Stimulated activated CD4-positive, alpha-beta T cell treated with anti-CD3 and anti-CD28 coated beads, Interleukin-4, amount 100 ng/mL, for 48 hours (primary cell): ENCODE measurements around the gene RNF40.

ENCODE experiments used
- DNase-seq, 2 donors: peaks; one replicate each; pipeline ENCODE4 v3.0.0-alpha.2; 2020; ENCODE audit warnings: low read depth in 2 of 2

RNF40 gene

GRCh38 chr16:30762991-30763725 is 1.0 kb downstream of the RNF40 start:
- DNase-seq: no peak

GRCh38 chr16:30764086-30764485 is 2.0 kb downstream of the RNF40 start:
- no peak for DNase-seq

DNA sequence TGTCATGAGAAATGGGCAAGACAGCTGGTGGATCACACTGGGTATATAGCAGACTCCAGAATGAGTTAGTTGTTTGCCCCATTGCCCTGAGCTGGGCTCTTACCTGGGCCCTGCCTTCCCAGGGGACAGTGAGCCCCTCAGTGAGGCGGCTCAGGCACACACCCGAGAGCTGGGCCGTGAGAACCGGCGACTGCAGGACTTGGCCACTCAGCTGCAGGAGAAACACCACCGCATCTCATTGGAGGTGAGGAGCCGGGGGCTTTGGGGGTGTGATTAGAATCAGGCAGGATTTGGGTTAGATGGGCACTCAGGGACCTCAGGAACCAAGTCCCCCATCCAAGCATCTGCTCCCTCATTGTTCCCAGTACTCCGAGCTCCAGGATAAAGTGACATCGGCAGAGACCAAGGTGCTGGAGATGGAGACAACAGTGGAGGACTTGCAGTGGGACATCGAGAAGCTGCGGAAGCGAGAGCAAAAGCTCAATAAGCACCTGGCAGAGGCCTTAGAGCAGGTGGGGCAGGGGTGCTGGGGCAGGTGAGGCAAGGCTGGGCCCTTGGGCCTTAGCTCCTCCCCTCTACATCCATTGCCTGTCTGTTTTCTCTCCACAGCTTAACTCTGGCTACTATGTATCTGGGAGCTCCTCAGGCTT is 2.8 kb downstream of the RNF40 start:
- DNase-seq: no peak

- DNase-seq: no peak
These were observed 4.2 kb downstream of the RNF40 start for GRCh38 chr16:30766206-30766932.

GRCh38 chr16:30766933-30767284 is 4.8 kb downstream of the RNF40 start:
- no peak for DNase-seq

DNA sequence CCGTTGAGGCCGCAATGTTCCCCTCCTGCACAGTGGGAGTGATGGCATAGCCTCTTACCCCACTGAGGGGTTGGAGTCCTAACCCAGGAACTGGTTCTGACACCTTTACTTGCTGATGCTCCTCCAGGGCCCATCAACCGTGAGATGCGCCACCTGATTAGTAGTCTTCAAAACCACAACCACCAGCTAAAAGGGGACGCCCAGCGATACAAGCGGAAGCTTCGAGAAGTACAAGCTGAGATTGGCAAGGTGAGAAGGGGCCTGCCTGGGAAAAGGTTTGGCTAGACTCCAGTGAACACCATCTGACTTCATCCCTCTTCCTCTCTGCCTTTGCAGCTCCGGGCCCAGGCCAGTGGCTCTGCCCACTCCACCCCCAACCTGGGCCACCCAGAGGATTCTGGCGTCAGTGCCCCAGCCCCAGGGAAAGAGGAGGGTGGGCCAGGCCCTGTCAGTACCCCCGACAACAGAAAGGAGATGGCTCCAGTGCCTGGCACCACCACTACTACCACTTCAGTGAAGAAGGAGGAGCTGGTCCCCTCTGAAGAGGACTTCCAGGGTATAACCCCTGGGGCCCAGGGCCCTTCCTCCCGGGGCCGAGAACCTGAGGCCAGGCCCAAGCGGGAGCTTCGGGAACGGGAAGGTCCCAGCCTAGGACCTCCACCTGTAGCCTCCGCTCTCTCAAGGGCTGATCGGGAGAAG is 5.8 kb downstream of the RNF40 start:
- no peak for DNase-seq

GRCh38 chr16:30768583-30769181 is 6.6 kb downstream of the RNF40 start:
- no peak for DNase-seq

DNA sequence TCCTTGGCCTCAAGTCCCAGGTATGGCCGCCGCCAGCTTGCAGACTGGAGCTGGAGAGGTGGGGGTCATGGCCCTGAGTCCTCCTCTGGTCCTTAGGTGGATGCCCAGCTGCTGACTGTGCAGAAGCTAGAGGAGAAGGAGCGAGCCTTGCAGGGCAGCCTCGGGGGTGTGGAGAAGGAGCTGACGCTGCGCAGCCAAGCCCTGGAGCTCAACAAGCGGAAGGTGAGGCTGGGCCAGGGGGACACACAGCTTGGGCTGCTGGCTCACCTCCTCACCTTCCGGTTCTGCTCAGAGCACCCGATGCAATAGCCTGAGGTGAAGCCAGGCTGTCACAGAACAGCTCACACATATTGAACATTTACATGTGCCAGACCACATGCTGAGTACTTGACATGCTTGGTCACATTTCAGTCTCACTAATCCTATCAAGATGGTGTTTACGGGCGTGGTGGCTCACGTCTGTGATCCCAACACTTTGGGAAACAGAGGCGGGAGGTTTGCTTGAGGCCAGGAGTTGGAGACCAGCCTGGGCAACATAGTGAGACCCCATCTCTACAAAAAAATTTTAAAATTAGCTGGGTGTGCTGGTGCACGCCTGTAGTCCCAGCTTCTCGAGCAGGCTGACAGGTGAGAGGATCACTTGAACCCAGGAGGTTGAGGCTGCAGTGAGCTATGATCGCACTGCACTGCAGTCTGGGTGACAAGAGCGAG is 7.4 kb downstream of the RNF40 start:
- no peak for DNase-seq

GRCh38 chr16:30771726-30772125 is 9.6 kb downstream of the RNF40 start:
- DNase-seq: no peak

GRCh38 chr16:30773826-30774225 is 11.7 kb downstream of the RNF40 start:
- no peak for DNase-seq

GRCh38 chr16:30774367-30775130 is 12.4 kb downstream of the RNF40 start:
- DNase-seq: no peak

DNA sequence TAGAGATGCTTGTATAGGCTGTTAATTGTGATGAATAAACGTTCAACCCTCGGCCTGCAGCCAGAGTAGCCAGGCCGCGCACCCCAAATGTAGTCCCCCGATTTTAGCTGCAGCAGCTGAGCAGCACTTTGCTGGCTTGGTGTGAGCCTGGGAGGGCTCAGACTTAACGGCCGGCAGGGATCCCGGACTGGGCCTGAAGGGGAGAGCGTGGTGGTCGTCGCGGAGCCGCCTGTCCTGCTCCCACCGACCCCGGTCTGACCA is 12.9 kb downstream of the RNF40 start:
- DNase-seq: no peak

DNA sequence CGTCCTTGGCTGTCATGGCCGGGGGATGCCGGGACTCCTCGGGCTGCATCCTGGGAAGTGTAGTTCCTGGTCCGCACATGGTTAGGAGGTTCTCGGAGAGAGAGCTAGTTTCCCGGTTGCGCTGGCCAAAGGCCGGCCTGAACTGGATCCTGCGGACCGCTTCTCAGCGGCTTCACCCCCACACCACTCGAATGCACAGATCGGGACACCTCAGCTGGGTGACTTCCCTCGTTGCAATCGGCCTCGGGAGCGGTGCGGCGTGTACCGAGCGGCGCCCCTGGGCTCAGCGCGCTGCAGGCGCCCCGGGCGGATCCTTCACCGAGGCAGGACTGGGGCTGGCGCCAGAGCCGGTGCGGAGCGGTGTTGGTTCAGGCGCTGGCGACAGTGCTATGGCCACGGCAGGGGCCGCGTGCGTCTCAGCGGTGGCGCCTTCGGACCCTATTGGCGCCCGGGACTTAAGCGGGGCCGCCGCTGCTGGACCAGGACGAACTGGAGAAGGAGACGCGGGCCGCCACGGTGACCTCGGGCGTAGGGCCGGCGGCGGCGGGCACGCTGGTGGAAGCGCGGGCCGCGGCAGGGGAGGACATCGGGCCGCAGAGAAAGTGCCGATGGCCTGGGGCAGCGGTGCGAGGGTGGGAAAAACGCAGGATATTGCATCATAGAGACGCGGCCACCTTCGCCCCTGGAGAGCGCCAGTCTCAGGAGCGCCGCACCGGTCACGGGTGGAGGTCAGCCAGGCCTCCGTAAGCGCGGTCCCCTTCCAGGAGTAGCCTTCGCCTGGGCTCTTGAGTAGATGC is 13.5 kb downstream of the RNF40 start:
- peak; percentile 53 to 55 for DNase-seq

DNA sequence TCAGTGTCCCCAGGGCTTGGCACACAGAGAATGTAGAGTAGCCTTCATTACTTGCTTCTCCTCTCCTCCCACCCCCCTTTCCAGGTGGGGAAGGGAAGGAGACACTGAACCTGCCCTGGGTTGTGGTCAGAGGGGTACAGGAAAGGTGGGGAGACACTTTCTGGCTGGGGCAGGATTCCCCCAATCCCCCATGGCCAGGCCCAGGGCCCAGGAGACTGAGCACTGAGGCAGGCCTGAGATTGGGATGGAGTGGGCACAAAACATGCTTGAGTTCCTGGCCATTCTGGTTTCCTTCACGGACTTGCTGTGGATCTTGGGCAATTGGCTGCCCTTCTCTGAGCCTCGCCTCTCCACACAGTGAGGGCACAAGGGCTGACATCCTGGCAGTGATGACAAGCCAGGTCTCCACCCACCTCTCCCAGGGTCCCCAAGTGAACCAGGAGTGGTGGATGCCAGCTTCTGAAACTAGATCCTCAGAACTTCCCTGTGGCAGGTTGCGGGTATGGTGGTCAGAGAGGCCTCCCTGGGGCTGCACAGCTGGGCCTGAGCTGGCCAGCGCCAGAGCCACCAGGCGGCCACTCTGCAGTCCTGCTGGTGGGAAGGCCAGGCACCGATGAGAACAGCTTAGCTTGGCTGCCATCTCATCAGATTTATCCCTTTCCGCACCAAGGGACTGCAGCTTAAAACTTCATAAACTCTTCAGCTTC is 15.6 kb downstream of the RNF40 start:
- DNase-seq: no peak

DNA sequence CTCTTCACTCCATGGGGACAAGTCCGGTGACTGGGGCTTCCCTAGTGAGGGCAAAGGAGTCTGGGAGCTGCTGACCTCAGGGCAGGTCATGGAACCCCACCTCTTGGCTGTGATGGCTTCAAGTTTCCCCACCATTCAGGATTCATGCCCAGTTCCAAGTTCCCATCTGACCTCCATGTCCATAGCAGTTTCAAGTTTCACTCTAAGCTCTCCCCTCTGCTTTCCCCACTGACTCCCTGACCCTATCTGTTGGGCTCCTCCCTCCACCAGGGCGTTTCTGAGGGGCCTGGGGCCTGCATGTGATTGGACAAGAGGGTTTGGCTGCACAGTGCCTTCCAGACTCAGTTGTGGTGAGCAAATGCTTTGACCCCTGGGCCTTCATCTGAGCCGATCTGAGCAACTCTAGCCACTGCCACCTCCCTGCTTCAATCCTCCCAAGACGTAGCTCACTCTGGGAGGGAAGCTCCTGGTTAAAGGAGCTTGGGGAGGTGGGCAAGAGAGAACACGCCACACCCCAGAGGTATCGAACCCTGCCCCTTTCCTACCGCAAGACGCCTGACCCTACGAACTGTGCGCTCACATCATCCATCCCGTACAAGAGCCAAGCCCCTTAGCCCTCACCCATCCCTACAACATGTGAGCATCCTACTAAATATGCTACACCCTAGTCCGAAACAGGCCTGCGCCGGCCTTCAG is 16.6 kb downstream of the RNF40 start:
- DNase-seq: no peak

DNA sequence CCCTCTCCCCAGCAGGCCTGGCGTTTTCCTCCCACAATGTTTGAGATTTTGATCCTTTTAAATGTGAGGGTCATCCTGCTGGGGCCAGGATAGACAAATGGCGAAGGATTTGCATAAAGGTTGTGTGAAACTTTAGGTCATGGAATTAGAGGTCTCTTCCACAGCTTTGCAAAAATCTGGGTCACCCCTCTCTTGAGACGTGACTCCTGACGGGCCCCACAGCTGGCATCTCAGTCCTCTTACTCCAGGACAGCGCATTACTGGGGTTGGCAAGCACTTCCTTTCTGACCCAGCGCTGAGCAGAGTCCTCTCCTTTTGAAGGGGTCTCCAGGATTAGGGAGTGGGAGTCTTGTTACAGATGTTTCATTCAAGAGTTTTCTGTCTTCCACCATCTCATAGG is 17.5 kb downstream of the RNF40 start:
- no peak for DNase-seq

- no peak for DNase-seq
These were observed 17.9 kb downstream of the RNF40 start for GRCh38 chr16:30780021-30780420.

- no peak for DNase-seq
These were observed 18.4 kb downstream of the RNF40 start for GRCh38 chr16:30780549-30780948.
